Dermis blood vessel endothelial cell (primary cell): ENCODE results near the gene MLX. TPM values are rescaled to one million over a fixed set of nuclear protein-coding genes. Genes with fewer than 3 reads are reported as not detected.

Experiments
- DNase-seq: peaks from one replicate; pipeline ENCODE4 v3.0.0; 2010
- total RNA-seq: library from RNA; depleted of rRNA; stranded (reverse); fragments of >200 nt; gene quantifications from 2 replicates; pipeline ENCODE4 v1.2.3, GENCODE V29; 2014

MLX gene, protein sequence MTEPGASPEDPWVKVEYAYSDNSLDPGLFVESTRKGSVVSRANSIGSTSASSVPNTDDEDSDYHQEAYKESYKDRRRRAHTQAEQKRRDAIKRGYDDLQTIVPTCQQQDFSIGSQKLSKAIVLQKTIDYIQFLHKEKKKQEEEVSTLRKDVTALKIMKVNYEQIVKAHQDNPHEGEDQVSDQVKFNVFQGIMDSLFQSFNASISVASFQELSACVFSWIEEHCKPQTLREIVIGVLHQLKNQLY
- total RNA-seq, result 33.0 and 34.5 TPM in 2 replicates

DNA sequence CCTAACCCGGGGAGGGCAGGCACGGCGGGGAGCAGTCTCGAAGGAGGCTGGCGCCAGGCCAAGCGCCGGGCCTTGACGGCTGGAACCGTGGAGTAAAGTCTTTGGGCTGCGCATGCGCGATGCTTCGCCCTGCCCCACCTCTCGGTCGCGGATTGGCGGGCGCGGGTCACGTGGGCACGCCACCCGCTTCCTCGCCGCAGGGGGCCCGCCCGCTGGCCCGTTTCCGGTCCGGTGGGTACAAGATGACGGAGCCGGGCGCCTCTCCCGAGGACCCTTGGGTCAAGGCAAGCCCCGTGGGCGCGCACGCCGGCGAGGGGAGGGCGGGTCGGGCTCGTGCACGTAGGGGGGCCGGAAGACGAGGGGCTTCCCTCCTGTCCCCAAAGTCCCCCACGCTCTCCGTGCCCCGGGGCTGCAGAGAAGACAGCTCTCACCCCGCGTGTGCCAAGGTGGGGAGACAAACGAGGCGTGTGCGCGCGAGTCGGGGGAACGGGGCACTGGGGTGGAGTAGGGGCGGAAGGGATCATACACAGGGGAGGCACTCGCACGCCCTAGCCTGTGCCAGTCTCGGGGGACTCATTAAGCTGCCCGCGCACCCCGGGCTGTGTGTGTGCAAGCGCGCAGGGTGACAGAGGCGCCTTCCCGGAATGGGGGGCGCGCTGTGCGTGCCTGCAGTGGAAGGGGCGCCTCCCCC, at the start of gene MLX:
Gene MLX (plus strand): TSS at position 218 of the 691 bp plus-strand sequence. CDS start 25 bp downstream, at position 243.
- peak; percentile 93 for DNase-seq

DNA sequence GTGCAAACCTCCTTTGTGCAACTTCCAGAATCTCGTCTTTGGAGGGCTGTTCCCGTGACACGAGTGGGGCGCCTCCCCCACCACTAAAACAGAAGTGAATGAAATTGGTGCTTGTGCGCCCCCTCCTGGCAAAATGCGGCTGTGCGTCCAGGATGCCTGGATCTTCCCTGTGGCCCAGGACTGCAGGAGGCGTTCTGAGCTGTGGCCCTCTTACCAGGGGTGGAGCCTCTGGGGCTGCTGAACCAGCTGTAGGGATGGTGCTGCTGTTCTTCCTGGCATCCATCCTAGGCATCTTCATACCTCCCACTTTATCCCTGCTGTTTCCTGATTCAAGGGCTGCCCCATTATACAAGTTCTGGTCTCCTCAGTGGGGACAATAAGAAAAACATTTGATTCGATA, 49.4 kb upstream of the MLX start:
- DNase-seq, result peak; percentile 93

DNA sequence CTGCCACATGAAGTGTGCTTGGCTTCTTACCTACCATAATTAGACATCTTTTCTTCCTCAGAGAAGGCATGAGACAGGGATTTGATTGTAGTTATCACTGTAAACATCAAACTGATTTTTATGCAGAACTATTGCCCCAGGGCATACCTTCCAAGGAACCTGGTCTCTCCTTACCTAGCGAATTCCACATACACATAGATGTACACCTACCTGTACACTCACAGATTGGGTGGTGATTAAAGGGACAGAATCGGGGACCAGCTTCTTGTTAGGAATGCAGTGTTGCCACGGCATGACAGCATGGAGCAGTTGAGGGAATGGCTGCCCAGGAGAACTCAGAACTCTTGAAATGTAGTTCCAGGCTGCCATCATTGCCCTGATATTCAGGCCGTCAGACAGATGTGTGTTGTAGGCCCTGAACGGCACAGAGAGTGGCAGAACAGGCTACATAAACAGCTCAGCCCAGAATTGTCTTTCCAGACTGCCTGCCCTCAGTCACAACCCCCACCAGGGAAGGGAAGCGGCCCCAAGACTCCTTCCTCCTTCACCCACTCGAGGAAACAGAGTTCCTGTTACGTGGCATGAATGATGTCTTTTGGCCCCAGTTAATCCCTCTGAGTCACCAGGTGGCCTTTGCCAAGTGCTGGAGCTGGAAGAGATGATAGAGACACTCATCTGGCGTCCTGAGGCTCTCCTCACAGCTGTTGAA, 48.7 kb upstream of the MLX start:
- DNase-seq, result peak; percentile 99

DNA sequence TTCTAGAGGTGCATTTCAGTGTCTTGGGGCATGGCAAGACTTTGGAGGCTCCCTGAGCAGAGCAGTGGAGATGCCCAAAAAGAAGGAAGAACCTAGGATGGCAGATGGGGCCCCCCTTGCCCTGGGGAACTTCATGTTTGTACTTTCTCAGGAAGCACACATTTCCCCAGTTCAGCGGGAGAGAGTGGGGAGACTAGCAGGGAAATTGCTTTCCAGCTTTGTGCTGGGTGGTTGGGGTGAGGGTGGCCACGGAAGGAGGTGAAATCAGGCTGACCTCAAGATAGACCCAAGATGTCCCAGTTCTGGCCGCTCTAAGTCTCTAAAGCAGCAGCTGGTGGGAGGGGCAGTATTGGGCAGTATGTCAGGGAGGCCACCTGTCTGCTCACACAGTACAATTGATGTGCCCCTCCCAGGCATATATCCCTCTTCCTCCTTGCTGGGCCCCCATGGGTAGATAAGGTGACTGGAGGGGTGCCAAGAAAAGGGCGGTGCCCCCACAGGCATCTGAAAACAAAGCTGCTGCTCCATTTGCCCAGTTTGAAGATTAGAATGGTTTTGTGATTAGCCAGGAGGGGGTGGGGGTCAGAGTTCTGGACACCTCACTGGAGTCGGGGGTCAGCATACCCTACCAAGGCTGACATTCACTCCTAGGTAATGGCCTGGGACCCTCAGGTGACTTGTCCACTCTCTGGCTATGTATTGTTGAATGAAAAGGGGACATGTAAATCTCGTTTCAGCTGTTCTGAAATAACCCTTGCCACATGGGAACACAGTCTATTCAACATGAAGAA, 48.0 kb upstream of the MLX start:
- DNase-seq, result peak; percentile 91

DNA sequence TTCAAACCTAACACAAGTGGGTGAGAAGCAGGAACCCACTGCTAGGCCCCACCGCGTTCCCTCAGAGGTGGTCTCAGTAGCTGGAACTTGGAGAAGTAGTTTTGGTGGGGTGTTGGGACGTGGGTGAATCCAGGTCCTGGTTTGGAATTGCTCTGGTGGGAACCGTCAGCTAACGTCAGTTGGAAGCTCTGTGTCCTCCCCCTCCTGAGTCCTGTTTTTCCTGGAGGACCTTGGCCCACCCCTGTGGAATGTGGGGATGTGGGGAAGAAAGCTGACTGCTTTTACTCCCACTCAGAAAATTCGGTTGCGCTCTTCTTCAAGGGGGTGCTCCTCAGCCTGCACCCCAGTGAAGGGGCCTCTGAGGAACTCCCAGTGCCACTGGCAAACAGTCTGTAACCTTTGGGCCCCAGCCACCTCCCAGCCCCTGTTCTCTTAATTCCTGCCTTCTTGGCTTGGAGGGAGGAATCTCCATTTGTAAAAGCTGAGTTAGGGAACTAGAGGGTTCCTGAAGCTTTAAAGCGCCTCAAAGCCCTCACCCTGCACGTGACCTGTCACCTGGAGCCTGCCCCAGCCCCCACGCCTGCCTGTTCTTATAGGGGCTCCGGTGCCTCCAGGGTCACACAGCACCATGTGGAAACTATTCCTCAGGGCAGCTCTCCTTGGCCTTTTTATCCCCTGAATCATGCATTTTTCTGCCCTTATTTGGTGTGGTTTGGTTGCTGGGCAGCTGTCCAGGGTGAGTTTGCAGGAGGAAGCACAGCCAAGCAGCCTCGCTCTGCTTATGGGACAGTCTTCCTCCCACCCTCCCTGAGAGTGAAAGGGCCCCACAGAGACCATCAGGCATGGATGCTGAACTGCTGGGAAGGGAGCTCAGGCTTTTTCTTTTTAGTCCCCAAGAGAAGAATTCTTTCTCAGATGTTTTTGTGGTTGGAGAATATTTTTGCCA, 47.1 kb upstream of the MLX start:
- peak; percentile 98 for DNase-seq

DNA sequence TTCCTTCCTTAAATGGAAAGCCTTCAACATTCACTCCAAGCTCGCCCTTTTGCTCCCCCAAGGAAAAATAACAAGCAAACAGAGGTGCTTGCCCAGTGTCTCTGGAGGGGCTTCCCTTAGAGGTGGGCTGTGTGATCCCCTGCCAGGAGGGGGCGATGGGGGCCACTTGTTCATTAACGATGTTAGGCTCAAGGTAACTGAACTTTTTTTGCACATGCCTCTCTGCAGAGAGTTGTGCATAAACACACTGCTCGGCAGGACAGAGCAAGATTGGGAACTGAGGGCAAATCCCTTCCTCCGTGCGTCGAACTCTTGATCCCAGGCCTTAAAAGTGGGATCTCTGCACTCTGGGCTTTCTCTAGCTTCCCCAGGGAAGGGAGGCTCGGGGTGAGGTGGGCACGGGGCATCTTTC, 46.4 kb upstream of the MLX start:
- DNase-seq, result no peak

DNA sequence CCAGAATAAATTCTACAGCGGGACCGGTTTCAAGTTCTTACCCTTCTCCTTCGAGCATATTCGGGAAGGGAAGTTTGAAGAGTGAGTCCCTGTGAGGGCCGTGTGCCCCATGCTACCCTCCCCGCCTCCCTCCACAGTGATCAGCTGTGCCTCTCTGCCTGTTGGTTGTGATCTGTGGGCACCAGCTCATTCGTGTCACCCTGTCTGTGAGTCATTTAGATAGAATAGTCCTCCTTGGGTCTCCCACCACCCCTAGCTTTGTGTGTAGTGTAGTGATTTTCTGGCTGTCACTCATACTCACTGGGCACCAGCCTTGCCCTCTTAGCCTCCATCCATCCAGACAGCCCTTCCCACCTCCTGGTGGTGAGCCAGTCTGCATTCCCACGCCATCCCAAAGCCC, 45.9 kb upstream of the MLX start:
- DNase-seq, result peak; percentile 32

DNA sequence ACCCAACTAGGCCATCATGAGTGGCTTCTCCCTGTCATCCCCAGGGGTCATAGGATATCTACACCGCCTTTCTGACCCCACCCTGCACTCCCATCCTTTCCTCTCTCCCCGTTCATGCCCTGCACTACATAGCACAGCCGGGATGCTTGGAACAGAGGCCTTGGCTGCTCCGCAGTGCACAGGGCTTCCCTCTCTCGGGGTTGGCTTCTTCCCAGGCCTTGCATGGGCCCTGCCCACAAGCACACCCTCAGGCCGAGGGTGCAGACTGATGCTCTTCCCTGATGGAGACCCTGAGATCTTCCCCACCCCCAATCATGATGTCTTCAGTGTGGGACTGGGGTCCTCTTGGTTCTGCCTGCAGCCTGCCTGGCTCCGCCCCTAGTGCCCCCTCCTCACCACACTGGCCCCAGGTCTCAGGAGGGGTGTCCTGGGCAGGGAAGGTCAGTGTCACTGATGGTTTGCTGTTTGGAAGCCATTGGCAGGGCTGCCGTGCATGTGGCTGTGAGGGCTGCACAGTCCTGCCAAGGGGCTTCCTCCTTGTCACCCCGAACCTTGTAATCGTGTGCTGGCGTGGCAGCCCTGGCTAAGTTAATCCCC, 45.1 kb upstream of the MLX start:
- DNase-seq, result no peak

DNA sequence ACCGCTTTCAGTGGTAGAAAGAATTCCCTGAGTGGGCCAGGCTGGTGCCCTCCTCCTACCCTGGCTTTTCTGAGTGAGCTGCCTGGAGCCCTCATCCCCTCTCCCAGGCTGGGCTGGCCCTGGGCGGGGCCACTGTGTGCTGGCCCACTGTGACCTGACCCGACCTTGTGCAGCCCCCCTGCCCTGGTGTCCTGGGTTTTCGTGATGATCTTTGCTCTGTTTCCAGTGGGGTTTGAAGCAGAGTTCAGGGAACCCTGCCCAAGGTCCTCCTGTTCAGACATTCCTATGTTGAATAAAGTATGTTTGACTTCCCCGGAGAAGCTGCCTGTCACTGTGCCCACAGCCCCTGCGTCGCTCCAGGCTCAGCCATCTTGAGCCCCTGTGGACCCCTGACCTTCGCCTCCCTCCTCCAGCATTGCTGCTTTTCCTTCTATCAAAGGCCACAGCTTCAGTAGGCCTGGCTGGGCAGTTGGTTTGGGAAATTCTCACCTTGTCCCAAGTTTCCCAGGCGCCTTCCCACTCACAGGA, 44.6 kb upstream of the MLX start:
- no peak for DNase-seq

DNA sequence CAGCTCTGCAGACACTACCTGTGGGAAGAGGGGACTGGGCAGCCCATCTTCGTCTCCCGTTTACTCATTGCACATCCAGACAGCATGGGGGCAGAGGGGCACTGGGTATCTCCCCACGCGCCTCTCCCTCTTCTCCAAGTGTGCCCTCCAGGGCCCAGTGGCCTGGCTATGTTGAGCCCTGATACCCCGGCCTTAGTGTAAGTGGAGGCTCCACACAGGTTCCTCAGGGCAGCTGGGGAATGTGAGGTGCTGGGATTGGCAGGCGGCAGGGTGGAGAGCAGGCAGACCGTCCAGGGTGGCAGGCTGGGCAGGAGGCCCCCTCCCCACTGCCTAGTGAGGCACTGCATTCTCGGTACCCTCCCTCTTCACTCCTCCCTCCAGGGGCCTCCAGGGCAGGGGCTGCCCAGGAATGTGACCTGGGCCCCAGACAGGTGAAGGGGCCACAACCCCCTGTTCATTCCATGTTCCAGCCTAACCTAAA, 44.1 kb upstream of the MLX start:
- no peak for DNase-seq

DNA sequence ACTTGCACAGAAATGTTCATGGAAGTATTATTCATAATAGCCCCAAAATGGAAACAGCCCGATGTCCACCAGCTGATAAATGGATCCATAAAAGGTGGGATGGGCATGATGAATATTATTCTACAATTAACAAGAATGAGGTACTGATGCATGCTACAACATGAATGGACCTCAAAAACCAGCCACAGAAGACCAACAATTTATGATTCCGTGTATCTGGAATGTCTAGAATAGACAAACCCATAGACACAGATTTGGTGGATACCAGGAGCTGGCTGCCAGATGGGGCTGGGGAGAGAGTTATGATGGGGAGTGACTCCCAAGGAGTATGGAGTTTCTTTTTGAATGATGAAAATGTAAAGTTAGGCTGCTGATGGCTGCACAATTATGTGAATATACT, 41.7 kb upstream of the MLX start:
- no peak for DNase-seq

DNA sequence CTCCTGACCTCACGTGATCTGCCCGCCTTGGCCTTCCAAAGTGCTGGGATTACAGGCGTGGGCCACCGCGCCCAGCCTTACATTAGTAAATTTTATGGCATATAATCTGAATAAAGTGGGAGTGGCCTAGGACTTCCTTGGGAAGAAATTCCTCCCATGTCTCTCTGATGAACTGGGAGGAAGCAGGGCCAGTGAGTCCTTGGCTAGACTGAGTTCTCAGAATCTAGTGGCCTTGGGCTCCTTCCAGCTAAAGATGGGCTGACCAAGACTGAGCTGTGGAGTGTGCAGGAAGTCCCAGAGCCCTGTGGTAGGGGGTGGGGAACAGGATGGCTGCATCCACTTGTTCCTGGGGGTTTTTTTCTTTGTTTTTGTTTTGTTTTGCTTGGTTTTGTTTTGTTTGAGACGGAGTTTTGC, 40.9 kb upstream of the MLX start:
- DNase-seq, result peak; percentile 84

DNA sequence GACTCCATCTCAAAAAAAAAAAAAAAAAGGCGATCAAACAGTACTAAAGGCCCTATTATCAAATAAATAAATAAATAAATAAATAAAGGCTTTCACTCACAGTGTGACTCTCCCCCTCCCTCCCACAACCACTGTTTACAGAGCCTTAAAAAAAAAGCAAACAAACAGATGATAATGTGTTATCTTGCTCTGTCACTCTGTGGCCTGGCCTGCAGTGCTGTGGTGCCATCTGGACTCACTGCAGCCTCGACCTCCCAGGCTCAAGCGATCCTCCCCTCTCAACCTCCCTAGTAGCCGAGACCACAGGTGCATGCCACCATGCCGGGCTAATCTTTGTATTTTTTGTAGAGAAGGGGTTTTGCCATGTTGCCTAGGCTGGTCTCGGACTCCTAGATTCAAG, 39.0 kb upstream of the MLX start:
- no peak for DNase-seq

DNA sequence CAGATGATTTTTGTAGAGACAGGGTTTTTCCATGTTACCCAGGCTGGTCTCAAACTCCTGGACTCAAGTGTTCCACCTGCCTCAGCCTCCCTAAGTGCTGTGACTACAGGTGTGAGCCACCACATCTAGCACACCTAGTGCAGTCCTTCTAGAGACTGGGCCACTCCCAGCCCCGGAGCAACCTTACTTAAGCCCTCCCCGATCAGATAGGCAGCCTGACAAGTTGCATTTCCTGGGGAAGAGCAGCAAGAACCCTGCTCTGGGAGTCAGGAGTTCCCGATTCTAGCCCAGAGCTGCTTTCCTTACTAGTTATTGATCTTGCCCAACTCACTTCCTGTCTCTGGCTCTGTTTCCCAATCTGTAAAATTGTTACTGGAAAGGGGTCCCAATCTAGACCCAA, 37.8 kb upstream of the MLX start:
- DNase-seq, result no peak

DNA sequence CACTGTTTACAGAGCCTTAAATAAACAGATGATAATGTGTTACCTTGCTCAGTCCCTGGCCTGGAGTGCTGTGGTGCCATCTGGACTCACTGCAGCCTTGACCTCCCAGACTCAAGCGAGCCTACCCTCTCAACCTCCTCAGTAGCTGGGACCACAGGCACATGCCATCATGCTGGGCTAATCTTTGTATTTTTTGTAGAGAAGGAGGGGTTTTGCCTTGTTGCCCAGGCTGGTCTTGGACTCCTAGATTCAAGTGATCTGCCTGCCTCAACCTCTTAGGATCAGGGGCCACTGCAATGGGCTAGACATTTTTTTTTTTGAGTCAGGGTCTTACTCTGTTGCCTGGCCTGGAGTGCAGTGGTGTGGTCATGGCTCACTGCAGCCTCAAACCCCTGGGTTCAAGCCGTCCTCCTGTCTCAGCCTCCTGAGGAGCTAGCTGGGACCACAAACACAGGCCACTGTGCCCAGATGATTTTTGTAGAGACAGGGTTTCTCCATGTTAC, 35.9 kb upstream of the MLX start:
- DNase-seq, result no peak

DNA sequence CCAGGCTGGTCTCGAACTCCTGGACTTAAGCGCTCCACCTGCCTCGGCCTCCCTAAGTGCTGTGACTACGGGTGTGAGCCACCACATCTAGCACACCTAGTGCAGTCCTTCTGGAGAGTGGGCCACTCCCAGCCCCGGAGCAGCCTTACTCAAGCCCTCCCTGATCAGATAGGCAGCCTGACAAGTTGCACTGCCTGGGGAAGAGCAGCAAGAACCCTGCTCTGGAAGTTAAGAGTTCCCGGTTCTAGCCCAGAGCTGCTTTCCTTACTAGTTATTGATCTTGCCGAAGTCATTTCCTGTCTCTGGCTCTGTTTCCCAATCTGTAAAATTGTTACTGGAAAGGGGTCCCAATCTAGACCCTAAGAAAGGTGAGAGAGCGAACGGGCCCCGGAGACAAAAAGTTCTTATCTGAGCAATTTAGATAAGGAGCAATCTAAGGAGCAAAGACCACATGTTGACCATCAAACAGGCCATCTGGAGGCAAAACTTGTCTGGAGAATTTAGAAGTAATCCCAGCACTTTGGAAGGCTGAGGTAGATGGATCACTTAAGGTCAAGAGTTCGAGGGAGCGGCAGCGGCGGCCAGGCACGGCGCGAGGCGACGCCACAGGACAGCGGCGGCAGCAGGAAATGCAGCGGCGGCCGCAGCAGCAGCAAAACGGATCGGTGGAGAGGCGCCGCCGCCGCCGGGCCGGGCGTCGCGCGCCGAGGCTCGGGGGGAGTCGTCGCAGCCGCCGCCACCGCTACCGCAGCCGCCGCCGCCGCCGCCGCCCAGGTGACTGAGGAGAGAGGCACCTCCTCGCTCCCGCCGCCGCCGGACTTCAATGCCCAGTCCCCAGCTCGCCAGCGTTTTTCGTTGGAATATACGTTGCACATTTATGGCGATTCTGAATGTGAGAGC, 35.2 kb upstream of the MLX start:
- DNase-seq, result peak; percentile 61

DNA sequence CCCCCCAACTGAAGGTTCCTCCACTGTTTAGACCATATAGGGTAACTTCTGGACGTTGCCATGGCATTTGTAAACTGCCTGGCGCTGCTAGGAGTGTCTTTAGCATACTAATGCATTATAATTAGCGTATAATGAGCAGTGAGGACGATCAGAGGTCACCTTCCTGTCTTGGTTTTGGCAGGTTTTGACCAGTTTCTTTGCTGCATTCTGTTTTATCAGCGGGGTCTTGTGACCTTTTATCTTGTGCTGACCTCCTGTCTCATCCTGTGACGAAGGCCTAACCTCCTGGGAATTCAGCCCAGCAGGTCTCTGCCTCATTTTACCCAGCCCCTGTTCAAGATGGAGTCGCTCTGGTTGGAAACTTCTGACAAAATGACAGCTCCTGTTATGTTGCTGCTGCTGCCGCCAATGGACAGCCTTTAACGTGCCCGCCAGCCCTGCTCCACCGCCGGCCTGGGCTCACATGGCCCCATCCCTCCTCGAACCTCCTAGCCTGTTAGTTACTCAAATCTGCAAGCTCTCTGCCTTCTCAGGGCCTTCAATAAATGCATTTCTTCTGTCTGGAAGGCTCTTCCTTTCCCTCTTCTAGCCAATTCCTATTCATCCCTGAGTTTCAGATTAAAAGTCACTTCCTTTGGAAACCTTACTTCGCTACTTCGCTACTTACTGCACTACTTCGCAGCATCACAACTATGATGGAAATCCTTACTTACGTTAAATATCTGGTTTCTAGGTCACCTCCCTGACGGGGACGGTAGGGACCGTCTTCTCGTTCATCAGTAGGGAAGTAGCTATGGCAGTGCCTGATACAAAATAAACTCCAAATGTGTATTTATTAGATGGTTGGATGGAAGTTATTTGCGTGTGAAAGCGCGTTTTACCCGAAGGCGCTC, 31.5 kb upstream of the MLX start:
- DNase-seq, result no peak

DNA sequence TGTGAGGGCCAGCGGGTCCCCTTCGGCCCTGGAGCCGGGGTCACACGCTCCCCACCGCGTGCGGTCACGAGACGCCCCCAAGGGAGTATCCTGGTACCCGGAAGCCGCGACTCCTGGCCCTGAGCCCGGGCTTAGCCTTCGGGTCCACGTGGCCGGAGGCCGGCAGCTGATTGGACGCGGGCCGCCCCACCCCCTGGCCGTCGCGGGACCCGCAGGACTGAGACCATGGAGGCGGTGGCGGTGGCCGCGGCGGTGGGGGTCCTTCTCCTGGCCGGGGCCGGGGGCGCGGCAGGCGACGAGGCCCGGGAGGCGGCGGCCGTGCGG, 30.9 kb upstream of the MLX start, which contains the start of gene NAGLU:
Gene NAGLU (plus strand): TSS at position 194 of the 324 bp plus-strand sequence. CDS start 32 bp downstream, at position 226.
- DNase-seq, result peak; percentile 91
